MG63 (cell line): ENCODE results near the gene FBXO48. TPM values are rescaled to one million over a fixed set of nuclear protein-coding genes. Genes with fewer than 3 reads are reported as not detected.

Experiments used
- DNase-seq: peaks from one replicate; pipeline ENCODE4 v3.0.0-alpha.2; 2020
- H3K27me3 ChIP-seq: fragments of 250-450 bp; sonication (Bioruptor Pico); 2 replicates; pipeline ENCODE4 v1.5.1; 2020; ENCODE audit warnings: mild to moderate bottlenecking, moderate library complexity
- H3K36me3 ChIP-seq: fragments of 250-450 bp; sonication (Bioruptor Pico); 2 replicates; pipeline ENCODE4 v1.5.1; 2020; ENCODE audit warnings: mild to moderate bottlenecking, moderate library complexity
- H3K4me3 ChIP-seq: fragments of 250-450 bp; sonication (Bioruptor Pico); 2 replicates; pipeline ENCODE4 v1.5.1; 2020; ENCODE audit warnings: mild to moderate bottlenecking, moderate library complexity
- H3K9me3 ChIP-seq: fragments of 250-450 bp; sonication (Bioruptor Pico); 2 replicates; pipeline ENCODE4 v1.5.1; 2020; ENCODE audit warnings: mild to moderate bottlenecking, moderate library complexity
- total RNA-seq: library from RNA; depleted of rRNA; stranded (reverse); fragments of >200 nt; shearing (Covaris generic); gene quantifications from 2 replicates; pipeline ENCODE4 v1.2.3, GENCODE V29; 2014; ENCODE audit warnings: low replicate concordance

FBXO48 gene
- total RNA-seq, 1 experiment from 2014 or later: 0.13 TPM

DNA sequence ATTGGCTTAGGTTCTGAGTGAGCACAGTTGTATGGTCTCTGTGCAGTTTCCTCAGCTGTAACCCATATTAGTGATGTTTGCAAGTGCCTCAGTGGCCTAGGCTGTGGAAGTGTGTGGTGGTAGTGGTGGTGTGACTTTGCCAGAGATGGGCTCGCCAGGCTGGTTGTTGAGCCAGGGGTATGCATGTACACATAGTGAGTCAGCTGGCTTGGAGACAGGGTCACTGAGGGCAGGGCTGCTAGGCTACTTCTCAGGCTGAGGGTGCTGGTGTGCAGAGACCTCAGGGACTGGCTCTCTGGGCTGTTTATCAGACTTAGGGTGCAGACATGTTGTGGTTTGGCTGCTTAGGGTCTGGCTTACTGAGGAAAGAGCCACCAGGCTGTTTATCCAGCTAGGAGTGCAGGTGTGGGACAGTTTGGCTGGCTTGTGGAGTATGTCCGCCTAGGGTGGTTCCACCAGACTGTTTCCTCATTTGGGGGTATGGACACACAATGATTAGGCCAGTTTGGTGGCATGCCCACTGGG, 15.3 kb upstream of the FBXO48 start:
- DNase-seq: peak; percentile 85
- no peaks in the 10 kb centered on the region for H3K36me3 ChIP-seq
- H3K4me3 ChIP-seq: no peak overlapping the region
- H3K27me3 ChIP-seq: no peaks in the 10 kb centered on the region
- no peaks in the 10 kb centered on the region for H3K9me3 ChIP-seq

GRCh38 chr2:68478688-68479087, 11.6 kb upstream of the FBXO48 start:
- H3K36me3 ChIP-seq: no peaks in the 10 kb centered on the region
- no peak for DNase-seq
- H3K4me3 ChIP-seq: no peak overlapping the region
- no peaks in the 10 kb centered on the region for H3K9me3 ChIP-seq
- no peaks in the 10 kb centered on the region for H3K27me3 ChIP-seq

GRCh38 chr2:68476454-68476853, 9.4 kb upstream of the FBXO48 start:
- no peaks in the 10 kb centered on the region for H3K9me3 ChIP-seq
- H3K36me3 ChIP-seq: no peaks in the 10 kb centered on the region
- no peaks in the 10 kb centered on the region for H3K27me3 ChIP-seq
- H3K4me3 ChIP-seq: no peak overlapping the region
- no peak for DNase-seq

DNA sequence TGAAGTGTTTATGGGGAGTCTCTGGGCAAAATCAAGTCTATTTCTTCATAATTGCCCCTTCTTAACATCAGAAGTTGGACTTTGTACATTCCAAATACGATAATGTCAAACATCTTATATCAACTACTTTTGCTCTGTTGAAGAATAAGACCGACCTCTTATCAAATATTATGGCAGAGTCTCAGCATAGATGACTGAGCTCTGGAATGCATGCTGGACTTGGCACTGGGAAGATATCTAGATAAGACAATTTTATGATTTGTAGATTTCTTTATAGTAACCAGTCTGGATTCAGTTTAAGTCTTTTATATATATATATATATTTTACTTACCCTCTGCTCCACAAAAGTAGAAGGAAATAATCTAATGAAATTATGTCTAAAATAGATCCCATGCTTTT, 8.5 kb upstream of the FBXO48 start:
- H3K27me3 ChIP-seq: no peaks in the 10 kb centered on the region
- no peaks in the 10 kb centered on the region for H3K9me3 ChIP-seq
- no peaks in the 10 kb centered on the region for H3K36me3 ChIP-seq
- no peak overlapping the region for H3K4me3 ChIP-seq
- no peak for DNase-seq

- H3K4me3 ChIP-seq: no peak overlapping the region
- no peak for DNase-seq
- H3K27me3 ChIP-seq: no peaks in the 10 kb centered on the region
- no peaks in the 10 kb centered on the region for H3K36me3 ChIP-seq
- no peaks in the 10 kb centered on the region for H3K9me3 ChIP-seq
Measured at GRCh38 chr2:68475110-68475509, 8.0 kb upstream of the FBXO48 start.

DNA sequence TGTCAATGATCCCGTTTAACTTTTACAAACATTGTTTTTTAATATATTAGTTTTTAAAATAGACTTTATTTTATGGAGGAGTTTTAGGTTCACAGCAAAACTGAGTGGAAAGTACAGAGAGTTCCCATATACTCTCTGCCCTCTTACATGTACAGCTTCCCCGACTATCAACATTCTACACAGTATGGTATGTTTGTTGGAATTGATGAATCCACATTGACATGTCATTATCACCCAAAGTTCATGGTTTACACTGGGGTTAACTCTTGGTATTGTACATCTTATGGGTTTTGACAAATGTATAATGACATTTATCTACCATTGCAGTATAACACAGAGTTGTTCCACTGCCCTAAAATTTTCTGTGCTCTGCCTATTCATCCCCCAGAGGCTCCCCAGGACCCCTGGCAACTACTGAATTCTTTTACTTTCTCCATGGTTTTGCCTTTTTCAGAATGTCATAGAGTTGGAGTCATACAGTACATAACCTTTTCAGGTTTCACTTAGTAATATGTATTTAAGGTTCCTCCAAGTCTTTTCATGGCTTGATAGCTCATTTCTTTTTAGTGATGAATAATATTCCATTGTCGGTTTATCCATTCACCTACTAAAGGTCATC, 5.8 kb upstream of the FBXO48 start:
- H3K4me3 ChIP-seq: no peak overlapping the region
- no peak for DNase-seq
- no peaks in the 10 kb centered on the region for H3K9me3 ChIP-seq
- H3K36me3 ChIP-seq: no peaks in the 10 kb centered on the region
- H3K27me3 ChIP-seq: no peaks in the 10 kb centered on the region

DNA sequence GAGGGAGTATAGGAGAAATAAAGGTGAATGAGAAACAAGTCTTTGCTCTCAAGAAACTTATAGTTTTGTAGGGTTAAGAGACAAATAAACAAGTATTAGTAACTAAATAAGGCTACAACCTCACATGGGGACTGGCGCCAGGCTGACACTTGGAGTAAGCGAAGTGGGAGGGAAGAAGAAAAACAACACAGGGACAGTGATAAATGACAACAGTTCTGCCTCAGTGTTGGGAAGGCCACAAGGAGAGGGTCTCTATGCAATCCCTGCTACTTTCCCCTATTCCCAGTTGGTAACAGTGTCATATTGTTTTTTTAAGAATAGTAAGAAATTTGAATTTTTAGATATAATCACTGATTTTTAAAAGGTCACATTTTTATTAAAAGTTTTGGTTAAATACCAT, 4.3 kb upstream of the FBXO48 start:
- H3K36me3 ChIP-seq: no peaks in the 10 kb centered on the region
- H3K27me3 ChIP-seq: no peaks in the 10 kb centered on the region
- H3K9me3 ChIP-seq: no peaks in the 10 kb centered on the region
- H3K4me3 ChIP-seq: no peak overlapping the region
- DNase-seq: no peak

GRCh38 chr2:68469935-68470334, 2.8 kb upstream of the FBXO48 start:
- DNase-seq: no peak
- Histone ChIP-seq H3K9me3 (no peaks in the 10 kb centered on the region), H3K27me3 (no peaks in the 10 kb centered on the region), H3K36me3 (no peaks in the 10 kb centered on the region), H3K4me3 (no peak overlapping the region)

DNA sequence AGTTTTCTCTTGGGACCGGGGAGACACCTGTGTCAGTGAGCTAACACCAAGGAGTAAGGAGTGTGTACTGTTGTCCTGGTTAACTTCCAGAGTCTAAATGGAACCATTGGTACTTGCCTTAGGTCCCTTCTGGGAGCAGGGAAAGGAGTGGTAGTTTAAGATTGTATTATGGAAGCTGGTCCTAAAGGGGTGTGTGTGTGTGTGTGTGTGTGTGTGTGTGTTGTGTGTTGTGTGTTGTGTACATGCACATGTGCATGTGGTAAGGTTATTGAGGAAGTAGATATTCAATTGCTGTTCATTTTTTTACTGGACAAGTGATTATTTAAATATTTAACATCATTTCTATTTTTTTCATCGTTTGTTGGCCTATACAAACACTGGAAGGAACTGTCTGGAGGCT, 1.7 kb upstream of the FBXO48 start:
- no peaks in the 10 kb centered on the region for H3K27me3 ChIP-seq
- no peaks in the 10 kb centered on the region for H3K9me3 ChIP-seq
- no peak for DNase-seq
- no peaks in the 10 kb centered on the region for H3K36me3 ChIP-seq
- no peak overlapping the region for H3K4me3 ChIP-seq

- no peaks in the 10 kb centered on the region for H3K9me3 ChIP-seq
- H3K4me3 ChIP-seq: peak overlapping the region; percentile 80
- no peaks in the 10 kb centered on the region for H3K36me3 ChIP-seq
- DNase-seq: no peak
- no peaks in the 10 kb centered on the region for H3K27me3 ChIP-seq
Measured at GRCh38 chr2:68466778-68467076, 367 bp downstream of the FBXO48 start.

DNA sequence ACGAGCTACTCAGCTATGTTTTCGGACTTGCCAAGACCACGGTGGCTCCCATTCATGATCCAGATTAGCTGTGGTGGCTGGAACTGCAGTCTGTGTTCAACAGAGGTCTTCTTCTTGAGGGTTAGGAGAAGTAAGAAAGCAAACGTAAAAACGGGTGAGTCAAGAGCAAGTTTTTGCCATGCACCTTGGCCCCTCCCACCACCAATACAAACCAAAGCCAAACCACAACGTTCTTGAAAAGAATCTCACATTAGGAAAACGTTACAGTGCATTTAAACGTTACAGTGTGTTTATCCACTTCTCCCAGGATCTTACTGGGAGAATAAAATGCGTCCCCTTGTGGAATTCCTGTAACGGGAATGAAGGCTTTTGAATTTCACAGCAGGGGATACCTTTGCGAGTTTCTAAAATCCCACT, 725 bp downstream of the FBXO48 start:
- H3K4me3 ChIP-seq: peak overlapping the region; percentile 80
- H3K27me3 ChIP-seq: no peaks in the 10 kb centered on the region
- peak; percentile 50 for DNase-seq
- no peaks in the 10 kb centered on the region for H3K9me3 ChIP-seq
- H3K36me3 ChIP-seq: no peaks in the 10 kb centered on the region

DNA sequence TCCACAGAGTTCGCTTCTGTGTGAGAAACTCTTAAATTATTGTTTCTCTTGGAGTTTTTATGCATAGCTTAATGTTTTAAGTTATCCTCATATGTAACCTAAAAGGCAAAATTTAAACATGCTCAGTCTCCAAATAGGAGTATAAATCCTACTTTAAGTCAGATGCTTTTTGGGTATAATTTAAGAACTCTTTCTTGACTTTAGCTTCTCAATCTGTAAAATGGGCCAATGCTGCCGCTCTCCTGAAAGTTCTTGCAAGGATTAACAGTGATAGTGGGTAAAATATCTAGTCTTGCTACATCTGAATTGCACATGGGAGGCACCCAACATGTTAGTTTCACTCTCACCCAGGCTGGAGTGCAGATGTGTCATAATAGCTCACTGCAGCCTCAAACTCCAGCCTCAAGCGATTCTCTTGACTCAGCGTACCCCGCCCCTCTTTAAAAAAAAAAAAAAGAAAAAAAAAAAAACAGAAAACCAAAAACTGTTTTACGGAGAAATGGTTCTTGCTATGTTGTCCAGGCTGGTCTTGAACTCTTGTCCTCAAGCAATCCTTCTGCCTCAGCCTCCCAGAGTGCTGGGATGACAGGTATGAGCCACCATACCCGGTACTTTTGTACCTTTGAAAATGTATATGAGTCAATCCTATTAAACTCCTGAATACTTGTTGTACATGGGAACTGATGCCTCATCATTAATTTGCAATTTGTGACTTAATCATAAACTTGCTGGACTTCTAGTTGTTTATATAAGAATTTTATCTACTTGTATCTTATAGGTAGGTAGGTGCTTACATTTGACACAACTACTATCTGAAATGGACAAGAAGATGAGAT, 1.8 kb downstream of the FBXO48 start:
- no peaks in the 10 kb centered on the region for H3K36me3 ChIP-seq
- H3K27me3 ChIP-seq: no peaks in the 10 kb centered on the region
- no peak for DNase-seq
- no peak overlapping the region for H3K4me3 ChIP-seq
- no peaks in the 10 kb centered on the region for H3K9me3 ChIP-seq

GRCh38 chr2:68464651-68465050, 2.4 kb downstream of the FBXO48 start:
- DNase-seq: no peak
- no peaks in the 10 kb centered on the region for H3K36me3 ChIP-seq
- no peak overlapping the region for H3K4me3 ChIP-seq
- no peaks in the 10 kb centered on the region for H3K9me3 ChIP-seq
- no peaks in the 10 kb centered on the region for H3K27me3 ChIP-seq

- DNase-seq: no peak
- H3K27me3 ChIP-seq: no peaks in the 10 kb centered on the region
- no peaks in the 10 kb centered on the region for H3K9me3 ChIP-seq
- H3K4me3 ChIP-seq: no peak overlapping the region
- H3K36me3 ChIP-seq: no peaks in the 10 kb centered on the region
Measured at GRCh38 chr2:68463287-68463877, 3.7 kb downstream of the FBXO48 start.

DNA sequence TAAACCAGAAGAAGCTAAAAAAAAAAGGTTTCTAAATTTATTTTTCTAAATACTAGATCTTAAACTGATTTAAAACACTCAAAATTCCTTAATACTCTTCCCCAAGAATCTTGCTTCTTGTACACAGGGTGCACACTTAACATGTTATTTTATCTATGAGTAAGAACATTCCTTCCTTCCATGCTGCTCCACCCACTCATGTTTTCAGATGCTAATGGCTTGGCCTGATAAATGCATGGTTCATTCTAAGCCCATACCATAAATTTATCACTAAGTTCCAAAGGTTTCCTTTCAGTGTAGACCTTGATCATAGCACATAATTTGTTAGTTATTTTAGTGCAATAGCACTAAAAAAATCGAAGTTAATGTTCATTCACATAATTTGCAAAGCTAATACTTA, 8.1 kb downstream of the FBXO48 start:
- H3K27me3 ChIP-seq: no peaks in the 10 kb centered on the region
- no peak overlapping the region for H3K4me3 ChIP-seq
- no peaks in the 10 kb centered on the region for H3K36me3 ChIP-seq
- H3K9me3 ChIP-seq: no peaks in the 10 kb centered on the region
- peak; percentile 5 for DNase-seq

- no peaks in the 10 kb centered on the region for H3K27me3 ChIP-seq
- no peaks in the 10 kb centered on the region for H3K36me3 ChIP-seq
- DNase-seq: no peak
- H3K9me3 ChIP-seq: no peaks in the 10 kb centered on the region
- no peak overlapping the region for H3K4me3 ChIP-seq
Measured at GRCh38 chr2:68456198-68456597, 10.9 kb downstream of the FBXO48 start.

GRCh38 chr2:68454719-68455118, 12.4 kb downstream of the FBXO48 start:
- Histone ChIP-seq H3K9me3 (no peaks in the 10 kb centered on the region), H3K27me3 (no peaks in the 10 kb centered on the region), H3K4me3 (no peak overlapping the region), H3K36me3 (no peaks in the 10 kb centered on the region)
- no peak for DNase-seq
